ENCODE data around the gene BABAM2. TPM values are rescaled to one million over a fixed set of nuclear protein-coding genes. Genes with fewer than 3 reads are reported as not detected.
"Not testable (repeated sequence)": the region's sequence is repeated elsewhere in the genome, so short reads cannot be mapped to it uniquely, and the experiment has no call there.

Gene BABAM2
- total RNA-seq, 3 donors from 2014 or later = 34.8 to 42.4 (median 41.3) TPM

DNA sequence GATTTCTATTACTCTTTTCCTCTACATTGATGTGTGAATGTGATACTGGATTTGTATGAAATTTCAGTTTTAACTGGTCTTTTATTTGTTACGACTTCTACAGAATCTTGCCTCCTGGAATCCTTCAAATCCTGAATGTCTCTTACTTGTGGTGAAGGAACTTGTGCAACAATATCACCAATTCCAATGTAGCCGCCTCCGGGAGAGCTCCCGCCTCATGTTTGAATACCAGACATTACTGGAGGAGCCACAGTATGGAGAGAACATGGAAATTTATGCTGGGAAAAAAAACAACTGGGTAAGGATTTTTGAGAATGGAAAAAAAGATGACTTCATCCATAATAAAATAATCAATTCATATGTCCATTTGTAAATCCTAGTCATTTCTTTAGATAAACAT is 134.6 kb downstream of the BABAM2 start:
- DNase-seq = no peak
- Histone ChIP-seq H3K4me3 (no peak overlapping the region), H3K36me3 (ENCODE audit: low read depth) (no peaks in the 10 kb centered on the region), H3K4me1 (ENCODE audit: low read depth) (no peaks in the 10 kb centered on the region), H3K9me3 (peaks cover 4% of the 10 kb centered on the region)
- TF ChIP-seq, protein P1, sequence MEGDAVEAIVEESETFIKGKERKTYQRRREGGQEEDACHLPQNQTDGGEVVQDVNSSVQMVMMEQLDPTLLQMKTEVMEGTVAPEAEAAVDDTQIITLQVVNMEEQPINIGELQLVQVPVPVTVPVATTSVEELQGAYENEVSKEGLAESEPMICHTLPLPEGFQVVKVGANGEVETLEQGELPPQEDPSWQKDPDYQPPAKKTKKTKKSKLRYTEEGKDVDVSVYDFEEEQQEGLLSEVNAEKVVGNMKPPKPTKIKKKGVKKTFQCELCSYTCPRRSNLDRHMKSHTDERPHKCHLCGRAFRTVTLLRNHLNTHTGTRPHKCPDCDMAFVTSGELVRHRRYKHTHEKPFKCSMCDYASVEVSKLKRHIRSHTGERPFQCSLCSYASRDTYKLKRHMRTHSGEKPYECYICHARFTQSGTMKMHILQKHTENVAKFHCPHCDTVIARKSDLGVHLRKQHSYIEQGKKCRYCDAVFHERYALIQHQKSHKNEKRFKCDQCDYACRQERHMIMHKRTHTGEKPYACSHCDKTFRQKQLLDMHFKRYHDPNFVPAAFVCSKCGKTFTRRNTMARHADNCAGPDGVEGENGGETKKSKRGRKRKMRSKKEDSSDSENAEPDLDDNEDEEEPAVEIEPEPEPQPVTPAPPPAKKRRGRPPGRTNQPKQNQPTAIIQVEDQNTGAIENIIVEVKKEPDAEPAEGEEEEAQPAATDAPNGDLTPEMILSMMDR (IDR thresholded peaks at IDR 0.05) = no peak
- ATAC-seq = no peak
- intact Hi-C loops (cut with DNase I, micrococcal nuclease) = no loop called here

DNA sequence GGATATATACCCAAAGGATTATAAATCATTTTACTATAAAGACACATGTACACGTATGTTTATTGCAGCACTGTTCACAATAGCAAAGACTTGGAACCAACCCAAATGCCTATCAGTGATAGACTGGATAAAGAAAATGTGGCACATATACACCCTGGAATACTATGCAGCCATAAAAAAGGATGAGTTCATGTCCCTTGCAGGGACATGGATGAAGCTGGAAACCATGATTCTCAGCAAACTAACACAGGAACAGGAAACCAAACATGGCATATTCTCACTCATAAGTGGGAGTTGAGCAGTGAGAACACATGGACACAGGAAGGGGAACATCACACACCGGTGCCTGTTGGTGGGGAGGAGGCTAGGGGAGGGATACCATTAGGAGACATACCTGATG is 135.7 kb downstream of the BABAM2 start:
- H3K4me1 ChIP-seq (ENCODE audit: low read depth); DNase-seq; H3K4me3 ChIP-seq; H3K36me3 ChIP-seq (ENCODE audit: low read depth); ATAC-seq; H3K9me3 ChIP-seq; intact Hi-C loops (cut with DNase I, micrococcal nuclease): not testable (repeated sequence)

DNA sequence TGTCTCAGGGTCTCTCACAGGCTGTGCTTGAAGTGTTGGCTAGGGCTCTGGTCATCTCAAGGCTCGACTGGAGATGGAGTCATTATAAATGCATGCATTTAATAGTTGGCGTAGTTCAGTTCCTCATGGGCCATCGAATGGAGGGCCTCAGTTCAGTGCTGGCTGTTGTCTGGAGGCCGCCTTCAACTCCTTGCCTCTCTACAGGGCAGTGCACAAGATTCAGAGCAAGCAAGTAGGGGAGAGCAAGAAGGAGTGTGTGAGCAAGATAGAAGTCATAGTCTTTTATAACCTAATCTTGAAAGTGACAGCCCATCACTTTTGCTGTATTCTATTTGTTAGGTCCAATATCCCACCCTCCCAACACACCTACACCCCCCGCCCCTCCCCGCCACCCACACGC is 137.5 kb downstream of the BABAM2 start:
- H3K36me3 ChIP-seq (ENCODE audit: low read depth) = no peaks in the 10 kb centered on the region
- no peak overlapping the region for H3K4me3 ChIP-seq
- H3K4me1 ChIP-seq (ENCODE audit: low read depth) = no peaks in the 10 kb centered on the region
- no peak for DNase-seq
- H3K9me3 ChIP-seq = peaks cover 4% of the 10 kb centered on the region
- intact Hi-C loops (cut with DNase I, micrococcal nuclease) = no loop called here
- no peak for ATAC-seq
- TF ChIP-seq, protein P1 (IDR thresholded peaks at IDR 0.05) = no peak

DNA sequence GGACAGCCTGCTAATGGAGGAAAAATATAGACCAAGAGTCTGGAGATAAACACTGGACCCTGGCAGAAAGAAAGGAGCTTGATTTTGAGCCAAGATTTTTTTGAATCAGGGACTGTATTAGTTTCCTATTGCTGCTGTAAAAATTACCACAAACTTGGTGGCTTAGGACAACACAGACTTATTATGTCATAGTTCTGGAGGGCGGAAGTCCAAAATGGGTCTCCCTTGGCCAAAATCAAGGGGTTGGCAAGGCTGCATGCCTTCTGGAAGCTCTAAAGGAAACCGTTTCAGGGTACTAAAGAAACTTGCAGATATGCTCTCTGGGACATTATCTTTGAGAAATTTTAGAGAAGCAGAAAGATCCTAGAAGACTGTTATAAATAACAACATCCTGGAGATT is 140.1 kb downstream of the BABAM2 start:
- Histone ChIP-seq H3K4me1 (ENCODE audit: low read depth) (no peaks in the 10 kb centered on the region), H3K9me3 (peaks cover 4% of the 10 kb centered on the region), H3K36me3 (ENCODE audit: low read depth) (no peaks in the 10 kb centered on the region), H3K4me3 (no peak overlapping the region)
- ATAC-seq (no peak), DNase-seq (no peak)
- intact Hi-C loops (cut with DNase I, micrococcal nuclease) = no loop called here
- TF ChIP-seq, protein P1 (IDR thresholded peaks at IDR 0.05) = no peak

DNA sequence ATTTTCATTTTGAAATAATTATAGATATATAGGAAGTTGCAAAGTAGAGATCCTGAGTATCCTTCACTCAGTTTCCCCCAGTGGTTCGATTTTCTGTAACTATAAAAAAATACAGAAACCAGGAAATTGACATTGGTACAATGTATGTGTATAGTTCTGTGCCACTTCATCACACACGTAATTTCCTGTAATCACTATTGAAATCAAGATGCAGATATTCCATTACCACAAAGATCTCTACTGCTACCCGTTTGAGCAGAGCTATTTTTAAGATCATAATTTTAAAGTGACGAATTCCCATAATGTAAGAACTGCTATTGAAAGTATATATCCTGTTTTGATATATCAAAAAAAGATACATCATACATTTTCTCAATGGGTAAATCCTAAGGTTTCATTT is 142.3 kb downstream of the BABAM2 start:
- no peak overlapping the region for H3K4me3 ChIP-seq
- no peaks in the 10 kb centered on the region for H3K36me3 ChIP-seq (ENCODE audit: low read depth)
- no peaks in the 10 kb centered on the region for H3K9me3 ChIP-seq
- ATAC-seq (no peak), DNase-seq (no peak)
- no peaks in the 10 kb centered on the region for H3K4me1 ChIP-seq (ENCODE audit: low read depth)
- TF ChIP-seq, protein P1 (IDR thresholded peaks at IDR 0.05) = no peak
- intact Hi-C loops (cut with DNase I, micrococcal nuclease) = no loop called here

DNA sequence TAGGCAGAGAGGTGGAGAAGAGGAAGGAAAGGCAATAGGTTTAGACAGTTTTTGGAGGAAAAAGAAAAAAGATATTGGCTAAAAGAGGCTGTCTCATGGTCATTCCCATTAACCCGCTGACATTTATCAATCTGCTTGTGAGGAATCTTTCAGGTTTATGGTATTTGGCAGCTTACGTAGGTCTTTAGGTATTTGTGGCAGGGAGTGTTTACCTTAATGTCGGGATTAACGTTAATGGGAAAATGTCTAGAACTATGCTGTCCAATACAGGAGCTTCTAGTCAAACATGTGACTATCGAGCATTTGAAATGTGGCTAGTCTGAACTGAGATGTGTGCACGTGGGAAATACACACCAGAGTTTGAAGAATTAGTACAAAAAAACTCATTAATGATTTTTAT is 144.2 kb downstream of the BABAM2 start:
- intact Hi-C loops (cut with DNase I, micrococcal nuclease) = no loop called here
- ATAC-seq = no peak

More for the DNA sequence above, 144.2 kb downstream of the BABAM2 start:
- no peaks in the 10 kb centered on the region for H3K36me3 ChIP-seq (ENCODE audit: low read depth)
- H3K4me3 ChIP-seq = no peak overlapping the region
- DNase-seq = no peak
- TF ChIP-seq, protein P1 (IDR thresholded peaks at IDR 0.05) = no peak
- no peaks in the 10 kb centered on the region for H3K9me3 ChIP-seq
- no peaks in the 10 kb centered on the region for H3K4me1 ChIP-seq (ENCODE audit: low read depth)

All from mucosa of descending colon (tissue), 3 donors.